ENCODE data around the gene BNC1.

DNA sequence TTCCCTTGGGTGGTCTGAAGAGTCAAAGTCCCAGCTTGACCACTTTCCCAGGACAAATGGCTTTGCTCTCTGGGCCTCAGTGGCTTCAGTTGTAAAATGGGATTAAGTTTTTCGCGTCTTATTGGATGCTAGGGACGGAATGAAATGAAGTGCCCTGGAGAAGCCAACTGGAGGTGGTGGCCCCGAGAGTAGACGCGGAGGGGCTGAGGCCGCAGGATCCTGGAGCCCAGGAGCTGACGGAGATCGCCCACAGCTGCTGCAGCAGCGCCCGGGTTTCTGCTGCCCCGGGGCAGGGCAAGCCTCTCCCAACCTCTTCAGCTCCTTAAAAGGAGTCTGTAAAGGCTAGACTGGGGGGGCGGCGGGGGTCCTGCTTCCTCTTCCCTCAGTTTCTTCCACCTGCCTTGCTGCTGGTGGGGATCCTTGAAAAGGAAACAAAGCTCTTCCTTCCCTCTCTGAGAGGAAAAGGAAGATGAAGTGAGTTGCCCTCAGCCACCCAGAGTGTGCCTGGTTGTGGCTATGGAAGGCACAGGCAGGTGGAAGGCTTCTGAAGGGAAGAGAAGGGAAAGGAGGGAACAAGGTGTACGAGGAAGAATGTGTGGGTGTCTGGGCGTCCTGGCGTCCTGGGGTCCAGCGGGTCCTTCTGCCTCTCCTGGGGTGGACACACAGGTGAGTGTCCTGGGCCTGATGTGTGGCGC lies 967 bp upstream of the BNC1 start:
- TF ChIP-seq, protein P1, sequence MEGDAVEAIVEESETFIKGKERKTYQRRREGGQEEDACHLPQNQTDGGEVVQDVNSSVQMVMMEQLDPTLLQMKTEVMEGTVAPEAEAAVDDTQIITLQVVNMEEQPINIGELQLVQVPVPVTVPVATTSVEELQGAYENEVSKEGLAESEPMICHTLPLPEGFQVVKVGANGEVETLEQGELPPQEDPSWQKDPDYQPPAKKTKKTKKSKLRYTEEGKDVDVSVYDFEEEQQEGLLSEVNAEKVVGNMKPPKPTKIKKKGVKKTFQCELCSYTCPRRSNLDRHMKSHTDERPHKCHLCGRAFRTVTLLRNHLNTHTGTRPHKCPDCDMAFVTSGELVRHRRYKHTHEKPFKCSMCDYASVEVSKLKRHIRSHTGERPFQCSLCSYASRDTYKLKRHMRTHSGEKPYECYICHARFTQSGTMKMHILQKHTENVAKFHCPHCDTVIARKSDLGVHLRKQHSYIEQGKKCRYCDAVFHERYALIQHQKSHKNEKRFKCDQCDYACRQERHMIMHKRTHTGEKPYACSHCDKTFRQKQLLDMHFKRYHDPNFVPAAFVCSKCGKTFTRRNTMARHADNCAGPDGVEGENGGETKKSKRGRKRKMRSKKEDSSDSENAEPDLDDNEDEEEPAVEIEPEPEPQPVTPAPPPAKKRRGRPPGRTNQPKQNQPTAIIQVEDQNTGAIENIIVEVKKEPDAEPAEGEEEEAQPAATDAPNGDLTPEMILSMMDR (IDR thresholded peaks at IDR 0.05) = no peak
- TF ChIP-seq POLR2A (IDR thresholded peaks at IDR 0.05) = no peak
